NCI-H1092 (cell line): ENCODE data around the gene SIVA1.
A peak's percentile ranks its signal among the peaks of the same experiment; 100 is the strongest.

Experiments used
- DNase-seq: peaks from one replicate; lab custom pipeline; 2025; lab: John Stamatoyannopoulos, UW

Gene SIVA1, protein sequence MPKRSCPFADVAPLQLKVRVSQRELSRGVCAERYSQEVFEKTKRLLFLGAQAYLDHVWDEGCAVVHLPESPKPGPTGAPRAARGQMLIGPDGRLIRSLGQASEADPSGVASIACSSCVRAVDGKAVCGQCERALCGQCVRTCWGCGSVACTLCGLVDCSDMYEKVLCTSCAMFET

DNA sequence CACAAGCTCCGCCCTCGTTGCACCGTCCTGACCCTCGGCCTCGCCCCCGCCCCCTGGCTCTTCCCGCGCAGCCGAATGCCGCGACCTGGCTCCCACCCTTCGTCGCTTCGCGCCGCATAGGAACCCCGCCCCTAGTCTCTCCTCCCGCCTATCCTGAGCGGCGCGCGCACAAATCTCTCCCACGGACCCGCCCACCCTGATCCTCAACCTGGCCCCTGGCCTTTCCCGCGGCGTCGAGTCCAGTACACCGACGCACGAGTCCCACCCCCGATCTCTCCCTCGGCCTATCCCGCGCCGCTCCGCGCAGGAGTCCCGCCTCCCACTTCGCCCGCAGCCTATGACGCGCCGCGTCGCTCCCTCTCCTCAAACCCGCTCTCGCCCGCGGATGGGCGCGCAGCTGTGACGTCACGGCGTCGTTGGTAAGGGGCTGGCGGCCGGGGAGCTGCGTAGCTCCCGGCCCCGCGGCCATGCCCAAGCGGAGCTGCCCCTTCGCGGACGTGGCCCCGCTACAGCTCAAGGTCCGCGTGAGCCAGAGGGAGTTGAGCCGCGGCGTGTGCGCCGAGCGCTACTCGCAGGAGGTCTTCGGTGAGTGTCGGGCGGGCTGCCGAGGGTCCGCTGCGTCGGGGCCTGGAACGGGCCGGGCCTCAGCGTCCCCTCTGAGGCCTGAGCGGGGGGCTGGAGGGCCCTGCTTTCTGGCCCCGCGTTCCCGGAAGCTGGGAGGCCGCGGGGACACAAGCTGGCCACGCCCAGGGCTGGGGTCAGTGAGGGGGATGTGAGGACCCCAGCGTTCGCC lies at the start of gene SIVA1:
Gene SIVA1, plus strand, starts transcription at position 413 of the 793 bp plus-strand sequence. Its CDS starts 55 bp downstream, at position 468.
- peak; percentile 99 for DNase-seq

DNA sequence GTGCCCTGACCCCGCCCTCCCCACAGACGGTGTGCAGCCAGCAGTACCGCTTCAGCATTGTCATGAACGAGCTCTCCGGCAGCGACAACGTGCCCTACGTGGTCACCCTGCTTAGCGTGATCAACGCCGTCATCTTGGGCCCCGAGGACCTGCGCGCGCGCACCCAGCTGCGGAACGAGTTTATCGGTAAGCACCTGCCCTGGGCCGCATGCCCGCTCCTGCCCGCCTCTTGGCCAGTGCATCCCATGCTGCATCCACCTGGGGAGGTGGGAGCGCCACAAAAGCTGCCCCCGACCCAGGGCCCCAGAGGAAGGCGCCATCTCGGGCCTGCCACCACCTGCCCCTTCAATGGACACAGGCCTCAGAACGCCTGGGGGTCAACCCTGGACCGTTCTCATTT lies 49.7 kb upstream of the SIVA1 start:
- no peak for DNase-seq

DNA sequence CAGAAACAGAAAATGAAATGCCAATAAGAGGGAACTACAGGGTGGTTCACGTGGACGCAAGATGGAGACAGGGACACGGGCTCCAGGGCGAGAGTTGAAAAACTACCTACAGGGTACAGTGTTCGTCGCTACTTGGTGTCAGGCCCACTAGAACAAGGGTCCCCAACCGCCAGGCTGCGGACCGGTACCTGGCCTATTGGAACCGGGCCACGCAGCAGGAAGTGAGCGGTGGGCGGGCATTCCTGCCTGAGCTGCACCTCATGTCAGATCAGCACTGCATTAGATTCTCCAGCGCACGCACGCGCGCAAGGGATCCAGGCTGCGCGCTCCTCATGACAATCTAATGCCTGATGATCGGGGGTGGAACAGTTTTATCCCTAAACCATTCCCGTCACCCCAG lies 48.7 kb upstream of the SIVA1 start:
- no peak for DNase-seq

DNA sequence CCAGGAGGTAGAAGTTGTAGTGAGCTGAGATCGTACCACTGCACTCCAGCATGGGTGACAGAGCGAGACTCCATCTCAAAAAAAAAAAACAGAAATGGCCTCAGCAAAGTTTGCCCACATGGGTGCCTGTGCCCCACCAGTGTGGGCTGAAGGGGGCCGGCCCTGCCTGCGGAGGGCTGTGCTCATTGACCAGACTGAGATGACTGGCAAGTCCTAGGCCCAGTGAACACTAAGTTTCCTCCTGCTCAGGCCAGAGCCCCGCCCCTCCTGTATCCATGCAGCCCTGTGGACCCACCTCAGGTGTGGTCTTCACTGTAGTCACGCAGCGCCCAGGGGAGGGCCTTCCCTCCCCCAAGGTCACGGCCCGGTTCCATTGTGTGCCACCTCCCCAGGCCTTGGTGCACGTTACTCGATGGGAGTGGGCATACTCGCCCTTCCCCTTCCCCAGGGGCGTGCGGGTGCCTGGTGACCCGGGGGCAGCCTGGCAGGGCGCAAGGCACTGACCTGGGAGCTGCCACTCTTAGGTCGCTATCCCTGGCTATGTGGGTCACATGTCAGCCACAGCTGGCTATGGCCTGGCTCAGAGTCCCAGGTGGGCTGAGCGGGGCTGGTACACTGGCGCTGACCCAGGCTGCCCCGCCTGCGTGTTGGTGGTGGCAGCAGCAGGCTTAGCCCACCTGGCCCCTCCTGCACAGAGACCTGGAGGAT lies 47.5 kb upstream of the SIVA1 start:
- no peak for DNase-seq

DNA sequence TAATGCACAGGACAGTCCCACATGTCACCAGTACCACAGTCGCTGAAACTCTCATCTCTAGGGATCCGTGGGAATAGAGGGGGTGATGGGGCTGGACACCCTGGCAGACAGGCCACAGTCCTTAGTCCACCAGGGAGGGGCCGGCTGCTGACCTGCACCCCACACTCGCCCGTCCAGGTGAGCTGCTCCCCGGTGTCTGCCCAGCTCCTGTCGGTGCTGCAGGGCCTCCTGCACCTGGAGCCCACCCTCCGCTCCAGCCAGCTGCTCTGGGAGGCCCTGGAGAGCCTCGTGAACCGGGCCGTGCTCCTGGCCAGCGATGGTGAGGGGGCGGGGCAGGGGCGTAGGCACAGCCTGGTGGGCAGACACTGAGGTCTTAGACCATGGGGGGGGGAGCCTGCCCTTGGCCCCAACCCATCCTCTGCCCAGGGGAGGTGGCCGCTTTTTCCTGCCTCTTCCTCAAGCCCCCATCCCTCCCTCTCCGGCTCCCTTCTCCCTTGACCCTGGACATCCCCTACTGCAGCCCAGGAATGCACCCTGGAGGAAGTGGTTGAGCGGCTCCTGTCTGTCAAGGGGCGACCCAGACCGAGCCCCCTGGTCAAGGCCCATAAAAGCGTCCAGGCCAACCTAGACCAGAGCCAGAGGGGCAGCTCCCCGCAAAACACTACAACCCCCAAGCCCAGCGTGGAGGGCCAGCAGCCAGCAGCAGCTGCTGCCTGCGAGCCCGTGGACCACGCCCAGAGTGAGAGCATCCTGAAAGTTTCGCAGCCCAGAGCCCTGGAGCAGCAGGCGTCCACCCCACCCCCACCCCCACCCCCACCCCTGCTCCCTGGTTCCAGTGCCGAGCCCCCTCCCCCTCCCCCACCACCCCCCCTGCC lies 46.0 kb upstream of the SIVA1 start:
- no peak for DNase-seq

DNA sequence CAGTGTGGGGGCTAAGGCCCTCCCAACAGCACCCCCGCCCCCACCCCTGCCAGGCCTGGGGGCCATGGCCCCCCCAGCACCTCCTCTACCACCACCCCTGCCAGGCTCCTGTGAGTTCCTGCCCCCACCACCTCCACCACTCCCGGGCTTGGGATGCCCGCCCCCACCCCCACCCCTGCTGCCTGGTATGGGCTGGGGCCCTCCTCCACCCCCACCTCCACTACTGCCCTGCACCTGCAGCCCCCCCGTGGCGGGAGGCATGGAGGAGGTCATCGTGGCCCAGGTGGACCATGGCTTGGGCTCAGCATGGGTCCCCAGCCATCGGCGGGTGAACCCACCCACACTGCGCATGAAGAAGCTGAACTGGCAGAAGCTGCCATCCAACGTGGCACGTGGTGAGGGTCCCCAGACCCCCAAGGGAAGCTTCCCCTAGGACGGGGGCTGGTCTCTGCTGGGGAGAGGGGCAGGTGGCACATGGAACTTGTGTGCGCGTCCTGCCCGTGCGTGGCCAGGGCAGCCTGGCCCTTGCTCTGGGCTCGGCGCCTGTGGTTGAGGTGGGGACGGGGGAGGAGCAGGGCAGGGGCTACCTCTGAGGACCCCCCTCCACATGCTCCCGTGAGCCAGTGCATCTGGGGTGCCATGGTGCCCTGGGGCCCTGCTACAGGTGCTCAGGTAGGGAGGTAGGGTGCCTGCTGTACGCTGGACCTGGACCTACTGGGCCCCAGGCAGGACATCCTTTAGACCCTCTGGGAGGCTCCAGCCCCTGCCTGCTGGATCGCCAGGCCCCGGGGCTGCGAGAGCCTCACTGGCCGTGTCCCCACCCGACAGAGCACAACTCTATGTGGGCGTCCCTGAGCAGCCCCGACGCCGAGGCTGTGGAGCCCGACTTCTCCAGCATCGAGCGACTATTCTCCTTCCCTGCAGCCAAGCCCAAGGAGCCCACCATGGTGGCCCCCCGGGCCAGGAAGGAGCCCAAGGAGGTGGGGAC lies 45.0 kb upstream of the SIVA1 start:
- no peak for DNase-seq

DNA sequence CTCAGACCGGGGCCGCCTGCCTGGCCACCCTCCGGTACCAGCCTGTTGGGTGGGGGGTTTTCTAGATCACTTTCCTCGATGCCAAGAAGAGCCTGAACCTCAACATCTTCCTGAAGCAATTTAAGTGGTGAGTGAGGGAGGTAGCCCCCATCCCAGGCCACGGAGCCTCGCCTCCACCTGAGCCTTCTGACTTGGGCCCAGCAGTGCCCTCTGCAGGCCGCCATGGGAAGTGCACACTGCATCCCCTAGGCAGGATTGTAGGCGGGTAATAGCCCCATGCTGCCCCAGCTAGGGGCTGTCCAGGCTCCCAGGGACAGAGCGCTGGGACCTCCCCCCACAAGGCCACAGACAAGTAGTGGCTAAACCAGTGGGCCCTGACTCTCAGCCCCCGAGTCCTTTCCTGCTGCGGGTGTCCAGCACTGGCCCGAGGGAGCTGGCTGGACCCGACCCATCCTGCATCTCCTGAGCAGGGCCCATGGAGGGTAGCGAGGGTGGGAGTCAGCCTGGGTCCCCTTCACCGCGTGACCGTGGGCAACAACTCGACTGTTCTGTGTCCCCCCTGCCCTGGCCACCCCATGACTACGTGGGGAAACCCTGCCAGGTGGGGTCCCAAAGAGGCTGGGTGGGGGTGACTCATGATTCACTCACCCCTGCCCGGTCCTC lies 44.2 kb upstream of the SIVA1 start:
- peak; percentile 30 for DNase-seq

DNA sequence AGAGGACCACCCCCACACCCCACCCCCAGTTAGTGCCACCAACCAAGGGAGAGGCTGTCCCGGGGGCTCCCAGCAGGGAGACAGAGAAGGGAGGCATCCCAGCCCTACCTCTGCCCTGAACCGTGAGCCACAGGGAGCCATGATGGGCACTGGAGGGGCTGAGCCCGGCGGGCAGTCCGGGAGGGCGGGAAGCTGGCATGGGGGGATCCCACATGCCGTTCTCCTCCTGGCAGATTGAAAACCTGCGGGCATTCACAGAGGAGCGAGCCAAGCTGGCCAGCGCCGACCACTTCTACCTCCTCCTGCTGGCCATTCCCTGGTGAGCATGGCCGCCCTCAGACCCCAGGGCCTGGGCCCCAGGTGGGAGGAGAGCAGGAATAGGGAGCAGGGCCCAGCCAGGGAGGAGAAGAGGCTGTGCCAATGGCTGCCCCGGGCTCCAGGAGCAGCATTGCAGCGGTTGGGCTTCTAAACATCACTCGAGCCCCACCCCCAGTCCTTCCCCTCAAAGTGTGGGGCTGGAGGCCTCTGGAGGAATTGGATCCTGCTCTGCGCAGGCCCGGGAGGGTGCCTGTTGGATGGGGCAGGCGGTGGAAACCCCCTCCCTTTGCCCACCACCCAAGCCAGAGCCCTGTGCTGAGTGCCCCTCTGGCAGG lies 43.4 kb upstream of the SIVA1 start:
- no peak for DNase-seq

DNA sequence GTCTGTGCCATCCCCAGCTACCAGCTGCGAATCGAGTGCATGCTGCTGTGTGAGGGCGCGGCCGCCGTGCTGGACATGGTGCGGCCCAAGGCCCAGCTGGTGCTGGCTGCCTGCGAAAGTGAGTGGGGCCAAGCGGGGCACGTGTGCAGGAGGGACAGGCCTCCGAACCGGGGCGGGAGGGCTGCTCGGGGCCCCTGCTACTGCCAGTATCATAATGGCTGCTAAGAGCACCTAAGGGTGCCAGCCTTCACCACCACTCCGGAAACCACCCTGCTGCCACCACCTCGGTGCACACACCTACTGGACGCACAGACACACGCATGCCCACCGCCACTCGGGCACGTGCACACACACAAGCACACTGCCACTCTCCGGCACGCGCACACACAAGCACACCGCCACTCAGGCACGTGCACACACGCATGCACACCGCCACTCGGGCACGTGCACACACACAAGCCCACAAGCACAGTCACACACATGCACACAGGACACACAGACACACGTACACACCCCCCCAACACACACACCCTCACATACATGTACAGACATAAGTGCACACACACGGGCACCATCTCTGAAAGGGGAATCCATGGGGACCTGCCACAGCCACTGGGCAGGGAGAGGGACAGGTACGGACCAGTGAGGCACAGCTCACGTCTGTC lies 42.7 kb upstream of the SIVA1 start:
- DNase-seq: no peak

DNA sequence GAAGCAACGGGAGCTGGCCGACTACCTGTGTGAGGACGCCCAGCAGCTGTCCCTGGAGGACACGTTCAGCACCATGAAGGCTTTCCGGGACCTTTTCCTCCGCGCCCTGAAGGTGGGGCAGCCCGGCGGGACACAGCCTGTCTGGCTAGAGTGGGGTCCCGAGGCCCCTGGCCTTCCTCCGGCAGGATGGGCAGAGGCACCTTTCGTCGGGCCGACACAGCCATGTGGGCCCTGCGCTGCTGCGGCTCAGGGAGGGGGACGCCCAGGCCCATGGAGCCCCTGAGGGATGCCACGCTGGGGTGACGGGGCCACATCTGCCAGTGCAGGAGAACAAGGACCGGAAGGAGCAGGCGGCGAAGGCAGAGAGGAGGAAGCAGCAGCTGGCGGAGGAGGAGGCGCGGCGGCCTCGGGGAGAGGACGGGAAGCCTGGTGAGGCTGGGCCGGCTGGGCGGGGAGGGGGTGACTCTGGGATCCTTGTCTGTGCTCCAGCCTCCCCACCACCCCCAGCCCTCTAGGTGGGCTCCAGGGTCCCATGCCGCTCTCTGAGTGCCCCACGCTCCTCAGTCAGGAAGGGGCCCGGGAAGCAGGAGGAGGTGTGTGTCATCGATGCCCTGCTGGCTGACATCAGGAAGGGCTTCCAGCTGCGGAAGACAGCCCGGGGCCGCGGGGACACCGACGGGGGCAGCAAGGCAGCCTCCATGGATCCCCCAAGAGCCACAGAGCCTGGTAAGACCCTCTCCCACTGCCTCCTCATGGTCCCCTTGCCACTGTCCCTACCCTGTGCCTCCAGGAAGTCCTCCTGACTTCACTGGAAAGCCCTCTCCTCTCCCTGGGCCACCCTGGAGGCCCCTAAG lies 39.8 kb upstream of the SIVA1 start:
- no peak for DNase-seq

DNA sequence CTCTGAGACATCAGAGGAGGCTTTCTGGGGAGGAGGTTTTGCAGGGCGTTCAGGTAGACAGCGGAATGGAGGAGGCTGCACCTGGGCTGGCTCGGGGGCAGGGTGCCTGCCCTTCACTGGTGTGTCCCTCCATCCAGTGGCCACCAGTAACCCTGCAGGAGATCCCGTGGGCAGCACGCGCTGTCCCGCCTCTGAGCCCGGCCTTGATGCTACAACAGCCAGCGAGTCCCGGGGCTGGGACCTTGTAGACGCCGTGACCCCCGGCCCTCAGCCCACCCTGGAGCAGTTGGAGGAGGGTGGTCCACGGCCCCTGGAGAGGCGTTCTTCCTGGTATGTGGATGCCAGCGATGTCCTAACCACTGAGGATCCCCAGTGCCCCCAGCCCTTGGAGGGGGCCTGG lies 38.9 kb upstream of the SIVA1 start:
- no peak for DNase-seq

DNA sequence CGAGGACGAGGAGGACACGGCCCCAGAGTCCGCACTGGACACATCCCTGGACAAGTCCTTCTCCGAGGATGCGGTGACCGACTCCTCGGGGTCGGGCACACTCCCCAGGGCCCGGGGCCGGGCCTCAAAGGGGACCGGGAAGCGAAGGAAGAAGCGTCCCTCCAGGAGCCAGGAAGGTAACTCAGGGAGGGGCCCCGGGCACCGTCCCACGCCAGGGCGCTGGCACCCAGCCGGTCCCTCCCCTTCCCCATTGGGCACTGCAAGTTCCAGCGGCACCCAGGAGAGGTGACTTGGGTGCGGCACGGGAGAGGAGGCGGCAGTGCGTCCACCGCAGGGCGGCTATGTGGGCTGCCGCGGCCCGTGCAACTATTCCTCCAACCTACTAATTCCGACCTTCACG lies 38.3 kb upstream of the SIVA1 start:
- no peak for DNase-seq

DNA sequence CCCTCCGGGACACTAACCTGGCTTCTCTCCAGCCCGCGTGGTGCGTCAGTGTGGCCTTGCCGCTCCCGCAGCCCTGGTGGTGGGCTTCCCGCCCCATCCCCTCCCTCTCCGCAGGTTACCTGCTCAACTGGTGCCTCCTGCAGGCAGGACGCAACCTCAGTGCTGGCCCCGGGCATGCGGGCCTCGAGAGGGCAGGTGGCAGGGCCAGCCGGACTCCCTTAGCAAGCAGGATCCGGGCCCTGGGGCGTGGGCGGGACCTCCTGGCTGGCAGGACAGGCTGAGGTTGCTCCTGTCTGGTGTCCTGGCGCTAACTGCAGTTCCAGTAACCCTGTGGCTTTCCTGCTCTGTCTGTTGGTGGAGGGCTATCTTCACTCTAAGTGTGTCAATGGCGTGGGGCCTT lies 37.5 kb upstream of the SIVA1 start:
- no peak for DNase-seq

DNA sequence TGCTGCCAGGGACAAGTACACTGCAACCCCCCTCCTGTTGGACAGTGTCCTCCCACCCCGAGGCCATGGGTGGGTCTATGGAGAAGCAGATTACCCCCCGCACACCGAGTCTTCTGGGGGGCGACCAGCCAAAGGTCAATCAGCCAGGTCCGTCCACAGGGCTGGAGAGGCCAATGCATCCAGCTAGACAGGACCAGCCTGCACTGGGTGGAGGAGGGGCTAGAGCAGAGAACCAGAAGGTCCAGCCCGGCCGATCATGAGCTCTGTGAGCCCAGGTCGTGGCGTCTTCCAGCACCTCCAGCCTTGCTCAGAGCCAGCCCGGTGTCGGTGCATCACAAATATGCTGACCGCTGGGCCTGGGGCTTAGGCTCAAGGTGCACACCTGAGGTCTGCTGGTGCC lies 37.1 kb upstream of the SIVA1 start:
- DNase-seq: no peak

DNA sequence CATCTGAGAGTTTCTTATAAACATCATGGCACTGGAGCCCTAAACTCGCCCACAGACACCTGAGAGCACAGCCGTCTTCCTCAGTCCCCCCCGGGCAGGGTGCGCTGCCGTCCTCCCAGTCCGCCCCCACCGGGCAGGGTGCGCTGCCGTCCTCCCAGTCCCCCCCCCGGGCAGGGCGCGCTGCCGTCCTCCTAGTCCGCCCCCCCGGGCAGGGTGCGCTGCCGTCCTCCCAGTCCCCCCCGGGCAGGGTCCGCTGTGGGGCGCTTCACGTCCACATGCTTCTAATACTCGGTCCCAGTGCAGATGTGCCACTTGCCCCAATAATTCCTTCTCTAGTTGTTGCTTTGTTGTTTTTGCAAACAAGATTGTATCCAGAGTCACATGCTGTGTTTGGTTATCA lies 35.8 kb upstream of the SIVA1 start:
- DNase-seq: no peak

DNA sequence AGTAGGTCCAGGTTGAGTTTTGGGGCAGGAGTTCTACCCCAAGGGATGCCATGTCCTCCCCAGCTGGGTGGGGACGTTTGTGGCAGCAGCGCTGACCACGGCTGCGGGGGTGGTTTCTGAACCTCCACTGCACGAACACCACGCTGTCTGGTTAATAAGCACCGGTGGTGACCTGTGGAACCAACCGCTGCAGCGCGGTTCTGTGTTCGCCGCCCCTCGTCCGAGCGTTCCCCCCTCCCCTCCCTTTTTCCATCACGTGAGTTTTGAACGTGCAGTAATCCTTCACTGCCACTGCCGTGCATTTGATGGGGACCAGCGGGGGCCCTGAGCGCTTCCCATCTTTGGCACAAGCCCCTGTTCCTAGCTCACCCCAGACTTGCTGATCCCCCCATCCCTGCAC lies 35.3 kb upstream of the SIVA1 start:
- DNase-seq: no peak

DNA sequence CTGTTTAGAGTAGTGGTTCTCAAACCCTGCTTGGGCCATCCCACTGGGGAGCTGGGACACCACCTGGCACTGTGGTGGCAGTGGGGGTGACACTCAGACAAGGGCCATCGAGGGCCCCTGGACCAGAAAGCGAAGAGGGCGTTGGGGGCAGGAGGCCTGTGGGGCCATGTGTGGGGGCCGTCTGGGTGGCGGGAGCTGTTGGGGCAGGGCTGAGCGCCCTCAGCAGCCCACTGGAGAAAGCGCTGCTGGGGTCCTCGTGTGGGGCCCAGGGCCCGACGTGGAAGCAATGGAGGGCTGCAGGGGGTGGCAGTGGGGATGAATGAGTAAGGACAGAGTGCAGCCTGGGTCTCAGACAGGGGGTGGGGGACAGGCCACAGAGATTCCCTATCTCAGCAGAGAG lies 34.8 kb upstream of the SIVA1 start:
- no peak for DNase-seq

DNA sequence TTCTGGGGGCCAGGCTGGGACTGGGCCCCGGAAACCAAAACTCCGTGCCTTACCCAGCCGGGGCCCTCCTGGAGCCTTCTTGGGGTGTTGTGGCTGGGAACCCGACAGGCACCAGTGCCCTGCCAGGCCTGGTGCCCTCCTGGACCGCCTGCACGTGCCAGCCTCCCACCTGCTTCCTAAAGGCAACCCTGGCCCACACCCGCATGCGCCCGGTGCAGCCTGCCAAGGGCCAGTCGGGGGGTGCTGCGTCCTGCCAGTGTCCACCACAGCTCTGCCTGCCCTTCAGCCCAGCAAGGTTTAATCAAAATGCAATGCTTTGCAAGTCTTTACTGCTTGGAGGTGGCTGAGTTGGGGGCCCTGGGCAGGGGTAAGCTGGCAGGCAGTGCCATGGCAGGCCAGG lies 34.1 kb upstream of the SIVA1 start:
- no peak for DNase-seq
